ENCODE measurements around the gene NR6A1. TPM values are rescaled to one million over a fixed set of nuclear protein-coding genes. Genes with fewer than 3 reads are reported as not detected.

Gene NR6A1
- polyA plus RNA-seq, 3 donors: 1.00 to 1.5 (median 1.1) TPM

DNA sequence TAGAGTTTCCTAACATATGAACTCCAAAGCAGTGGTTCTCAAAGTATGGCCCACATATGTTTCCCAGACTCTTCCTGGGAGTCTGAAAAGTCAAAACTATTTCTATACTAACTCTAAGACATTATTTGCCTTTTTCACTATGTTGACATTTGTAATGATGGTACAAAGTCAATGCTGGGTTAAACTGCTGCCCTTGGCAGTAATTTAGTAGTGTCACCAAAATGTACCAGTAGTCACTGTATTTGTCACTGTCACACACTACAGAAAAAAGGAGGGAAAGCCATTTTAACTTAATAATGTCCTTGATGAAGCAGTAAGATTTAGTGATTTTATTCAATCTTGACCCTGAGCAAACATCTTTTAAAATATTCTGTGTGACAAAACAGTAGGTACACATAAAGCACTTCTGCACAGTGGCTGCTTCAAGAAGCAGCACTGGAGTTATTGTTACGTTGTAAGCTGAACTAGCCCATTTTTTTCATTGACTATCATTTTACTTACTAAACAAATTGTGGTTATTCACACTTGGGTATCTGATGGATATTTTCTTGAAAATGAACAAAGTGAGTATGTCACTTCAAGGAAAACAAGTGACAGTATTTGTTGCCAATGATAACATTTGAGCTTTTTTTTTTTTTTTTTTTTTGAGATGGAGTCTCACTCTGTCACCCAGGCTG is 90.3 kb downstream of the NR6A1 start:
- DNase-seq (ENCODE audit: extremely low read depth in 1 of 11, low read depth in 9 of 11, low spot score in 4 of 11): no peak

DNA sequence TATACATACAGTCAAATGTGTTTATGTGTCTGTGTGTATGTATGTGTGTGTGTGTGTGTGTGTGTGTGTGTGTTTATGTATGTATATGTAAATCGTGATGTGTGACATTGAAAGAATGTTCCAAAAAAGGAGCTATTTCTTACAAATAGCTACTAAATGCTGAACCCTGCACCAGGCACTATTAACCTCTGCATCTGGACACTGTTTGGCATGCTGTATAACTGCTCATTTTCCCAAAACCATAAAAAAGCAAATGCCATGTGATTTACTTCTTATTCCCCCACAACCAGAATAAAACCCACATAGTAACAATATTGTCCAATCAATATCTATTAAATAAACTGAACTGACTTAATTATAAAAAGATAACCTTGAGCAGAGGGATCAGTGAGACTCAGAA is 91.1 kb downstream of the NR6A1 start:
- no peak for DNase-seq (ENCODE audit: extremely low read depth in 1 of 11, low read depth in 9 of 11, low spot score in 4 of 11)

DNA sequence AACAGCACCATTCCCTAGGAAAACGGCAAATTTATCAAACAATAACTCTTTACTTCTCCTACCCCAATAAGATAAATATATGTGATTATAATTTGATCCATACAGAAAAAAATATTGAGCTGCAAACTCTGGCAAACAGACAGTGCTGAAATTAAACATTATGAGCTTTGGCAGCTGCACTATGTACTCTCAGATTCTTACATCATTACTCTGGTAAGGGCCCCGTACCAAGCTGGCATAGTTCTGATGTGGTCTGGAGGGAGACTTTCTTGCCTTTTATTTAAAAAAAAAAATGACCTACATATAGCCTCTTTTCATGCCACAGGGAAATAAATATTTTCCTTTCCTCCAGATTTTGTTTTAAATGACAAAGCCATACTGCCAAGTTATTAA is 95.0 kb downstream of the NR6A1 start:
- no peak for DNase-seq (ENCODE audit: extremely low read depth in 1 of 11, low read depth in 9 of 11, low spot score in 4 of 11)

DNA sequence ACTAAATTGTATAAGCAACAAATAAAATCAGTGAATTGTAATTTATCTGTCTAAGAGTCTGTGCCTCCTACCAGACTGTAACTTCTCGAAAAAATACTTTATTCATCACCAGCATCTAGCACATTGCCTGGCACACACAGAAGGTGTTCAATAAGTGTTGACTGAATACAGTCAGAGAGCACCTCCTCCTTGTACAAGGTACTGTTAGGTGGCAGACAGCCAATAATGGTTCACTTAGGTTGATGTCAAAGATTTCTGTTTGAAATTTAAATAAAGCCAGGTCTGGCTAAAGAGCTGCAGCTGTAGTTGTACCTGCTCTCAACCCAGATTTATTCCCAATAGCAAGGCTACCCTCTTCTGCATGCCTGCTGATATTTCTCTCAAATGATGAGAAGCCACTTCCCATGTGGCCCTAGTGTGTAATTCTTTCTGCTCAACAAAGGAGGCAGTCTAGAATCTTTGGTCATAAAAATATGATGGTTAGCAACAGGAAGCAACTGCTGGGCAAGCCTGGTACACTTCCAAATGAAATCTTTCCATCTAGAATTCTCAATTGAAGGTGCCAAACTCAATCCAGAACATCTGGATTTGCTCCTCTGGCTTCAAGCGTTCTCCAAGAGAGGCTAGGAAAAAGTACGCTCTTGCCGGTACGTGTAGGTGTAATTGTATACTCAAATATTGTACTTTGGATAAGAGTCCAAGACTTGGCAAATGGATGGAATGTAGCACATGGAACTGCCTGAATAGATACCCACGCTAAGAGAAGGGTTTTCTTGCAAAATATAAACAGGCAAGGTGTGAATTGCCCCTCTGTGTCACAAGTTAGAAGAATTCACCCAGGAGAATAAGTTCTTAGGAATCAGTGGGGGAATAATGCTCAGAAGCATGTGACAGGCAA is 95.6 kb downstream of the NR6A1 start:
- no peak for DNase-seq (ENCODE audit: extremely low read depth in 1 of 11, low read depth in 9 of 11, low spot score in 4 of 11)

DNA sequence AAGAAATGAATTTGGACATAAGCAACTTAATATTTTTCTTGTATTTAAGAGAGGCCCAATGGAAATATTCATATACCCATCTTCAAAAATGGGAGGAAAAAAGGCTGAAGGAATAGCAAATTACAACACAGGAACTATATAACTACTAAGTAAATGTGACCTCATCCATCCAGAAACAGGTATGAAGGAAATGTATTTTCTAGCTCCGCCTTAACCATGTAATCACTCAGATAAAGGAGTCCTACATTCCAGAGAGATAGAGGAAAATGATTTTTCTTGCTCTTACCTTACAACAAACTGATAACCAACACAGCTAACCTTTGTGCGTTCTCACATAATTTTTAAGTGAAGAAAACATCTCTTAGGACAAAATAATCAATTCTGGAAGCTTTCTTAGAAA is 96.5 kb downstream of the NR6A1 start:
- DNase-seq (ENCODE audit: extremely low read depth in 1 of 11, low read depth in 9 of 11, low spot score in 4 of 11): no peak

DNA sequence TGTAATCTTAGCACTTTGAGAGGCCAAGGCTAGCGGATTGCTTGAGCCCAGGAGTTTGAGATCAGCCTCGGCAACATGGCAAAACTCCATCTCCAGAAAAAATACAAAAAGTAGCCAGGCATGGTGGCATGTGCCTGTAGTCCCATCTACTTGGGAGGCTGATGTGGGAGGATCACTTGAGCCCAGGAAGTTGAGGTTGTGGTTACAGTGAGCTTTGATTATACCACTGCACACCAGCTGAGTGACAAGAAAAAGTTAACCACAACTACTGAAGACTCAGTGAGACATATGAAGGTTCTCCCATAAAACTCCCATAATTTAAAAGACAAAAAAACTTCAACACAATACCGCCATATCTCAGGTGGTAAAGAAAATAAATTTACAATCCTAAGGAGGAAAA is 98.0 kb downstream of the NR6A1 start:
- no peak for DNase-seq (ENCODE audit: extremely low read depth in 1 of 11, low read depth in 9 of 11, low spot score in 4 of 11)

DNA sequence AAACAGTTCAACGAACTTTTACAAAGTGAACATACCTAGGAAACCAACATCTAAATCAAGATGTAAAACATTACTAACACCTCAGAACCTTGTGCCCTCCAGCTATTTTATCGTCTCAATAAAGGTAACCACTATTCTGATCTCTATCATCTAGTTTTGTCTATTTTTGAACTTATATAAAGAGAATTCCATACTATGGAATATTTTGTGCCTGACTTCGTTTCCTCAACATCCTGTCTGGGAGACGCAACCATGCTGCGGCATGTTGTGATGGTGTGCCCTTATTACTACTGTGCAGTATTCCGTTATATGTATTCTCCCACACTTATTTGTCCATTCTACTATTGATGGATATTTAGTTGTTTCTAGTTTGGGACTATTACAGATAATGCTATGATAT is 99.2 kb downstream of the NR6A1 start:
- DNase-seq (ENCODE audit: extremely low read depth in 1 of 11, low read depth in 9 of 11, low spot score in 4 of 11): no peak

DNA sequence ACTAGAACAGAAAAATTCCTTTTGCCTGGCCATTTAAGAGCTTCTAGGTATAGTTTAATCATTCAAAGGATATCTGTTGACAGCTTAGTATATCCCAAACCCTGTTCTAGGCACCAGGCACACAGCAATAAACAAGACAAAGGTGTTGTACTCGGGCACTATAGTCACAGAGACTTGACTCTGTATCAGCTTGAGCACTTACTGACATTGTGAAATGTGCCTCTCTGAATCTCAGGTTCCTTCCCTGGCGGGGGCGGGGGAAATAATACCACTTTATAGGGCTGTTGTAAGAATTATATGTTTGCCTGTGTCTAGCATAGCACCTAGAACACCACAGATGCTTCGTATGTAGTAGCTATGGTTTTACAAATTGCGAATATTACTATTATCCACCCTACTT is 104.5 kb downstream of the NR6A1 start:
- no peak for DNase-seq (ENCODE audit: extremely low read depth in 1 of 11, low read depth in 9 of 11, low spot score in 4 of 11)

DNA sequence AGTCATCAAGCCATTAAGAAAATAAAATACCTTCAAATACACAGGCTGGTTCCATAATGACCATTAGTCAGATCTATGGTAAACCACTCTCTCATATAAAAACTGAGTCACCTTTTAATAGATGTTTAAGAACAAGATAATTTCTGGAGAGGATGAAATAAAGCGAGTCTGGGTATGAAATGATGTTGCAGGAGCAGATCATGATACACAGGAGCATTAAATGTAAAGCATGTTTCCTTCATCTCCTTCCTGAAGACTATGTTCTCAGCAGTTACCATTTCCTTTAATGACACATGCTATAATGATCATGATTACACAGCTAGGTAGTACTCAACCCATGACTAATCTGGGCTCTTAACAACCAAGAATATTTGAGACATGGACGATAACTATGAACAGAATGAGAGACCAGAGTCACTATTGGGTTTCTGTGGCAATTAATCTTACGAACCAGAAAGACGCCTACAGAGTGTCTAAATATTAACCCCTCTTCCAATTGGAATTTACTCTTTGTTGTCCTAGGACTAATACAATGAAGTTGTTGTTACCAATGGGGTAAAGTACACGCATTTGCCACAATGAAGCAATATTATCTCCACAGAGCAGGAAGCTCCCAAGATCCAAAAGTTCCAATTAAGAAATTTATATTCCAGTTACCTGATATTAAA is 105.6 kb downstream of the NR6A1 start:
- no peak for DNase-seq (ENCODE audit: extremely low read depth in 1 of 11, low read depth in 9 of 11, low spot score in 4 of 11)

DNA sequence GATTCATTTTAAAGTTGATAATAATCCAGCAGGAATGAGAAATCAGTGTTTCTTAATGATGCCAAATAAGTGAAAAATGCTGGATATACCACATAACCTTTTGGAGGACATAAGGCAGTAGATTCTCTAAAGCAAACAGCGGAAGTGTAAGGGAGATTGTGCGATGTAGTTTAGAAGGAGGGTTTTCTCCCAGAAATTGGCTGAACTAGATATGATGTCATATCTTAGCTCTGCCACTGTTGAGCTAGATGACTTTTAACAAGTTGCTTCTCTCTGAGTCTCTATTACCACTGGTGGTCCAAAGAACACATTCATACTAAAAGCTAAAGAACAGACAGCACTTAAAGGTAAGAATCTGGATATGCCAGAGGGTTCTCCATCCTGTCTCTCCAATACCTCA is 107.0 kb downstream of the NR6A1 start:
- DNase-seq (ENCODE audit: extremely low read depth in 1 of 11, low read depth in 9 of 11, low spot score in 4 of 11): no peak

DNA sequence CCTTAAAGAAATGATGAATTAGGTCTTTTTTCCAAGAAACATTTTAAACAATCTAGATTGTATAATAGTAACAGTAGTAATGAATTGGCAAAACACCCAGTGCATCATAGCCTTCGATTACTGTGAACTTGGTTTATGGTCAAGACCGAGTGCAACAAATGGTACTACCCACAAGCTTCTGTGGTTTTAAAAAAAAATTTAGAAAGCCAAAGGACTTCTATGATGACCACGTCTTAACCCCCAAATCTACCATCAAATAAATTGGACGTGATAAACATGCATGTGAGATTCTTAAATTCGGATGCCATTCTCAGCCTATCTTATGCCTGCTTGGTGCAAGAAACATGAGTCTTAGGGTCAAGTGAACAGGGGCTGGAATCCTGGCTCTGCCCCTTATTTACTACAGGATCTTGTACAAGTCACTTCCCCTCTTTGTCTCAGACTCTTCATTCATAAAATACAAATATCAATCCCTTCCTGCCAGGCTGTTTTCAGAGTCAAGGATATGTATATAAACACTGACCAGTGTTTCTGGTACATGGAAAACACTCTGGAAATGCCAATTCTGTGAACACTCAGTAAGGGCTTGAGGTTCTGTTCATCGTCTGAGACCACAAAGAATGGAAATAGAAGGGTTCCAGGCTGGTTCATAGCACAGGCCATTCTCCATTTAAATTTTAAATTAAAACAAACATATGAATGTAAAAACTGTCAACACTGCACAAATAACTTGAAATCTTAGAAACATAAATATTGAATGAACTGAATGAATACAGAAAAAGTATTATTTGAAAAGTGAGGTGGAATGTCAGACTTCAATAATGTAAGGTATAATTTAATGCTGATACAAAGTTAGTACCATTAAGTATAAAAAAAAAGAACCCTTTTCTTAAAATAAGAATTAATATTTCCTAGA is 107.8 kb downstream of the NR6A1 start:
- no peak for DNase-seq (ENCODE audit: extremely low read depth in 1 of 11, low read depth in 9 of 11, low spot score in 4 of 11)

DNA sequence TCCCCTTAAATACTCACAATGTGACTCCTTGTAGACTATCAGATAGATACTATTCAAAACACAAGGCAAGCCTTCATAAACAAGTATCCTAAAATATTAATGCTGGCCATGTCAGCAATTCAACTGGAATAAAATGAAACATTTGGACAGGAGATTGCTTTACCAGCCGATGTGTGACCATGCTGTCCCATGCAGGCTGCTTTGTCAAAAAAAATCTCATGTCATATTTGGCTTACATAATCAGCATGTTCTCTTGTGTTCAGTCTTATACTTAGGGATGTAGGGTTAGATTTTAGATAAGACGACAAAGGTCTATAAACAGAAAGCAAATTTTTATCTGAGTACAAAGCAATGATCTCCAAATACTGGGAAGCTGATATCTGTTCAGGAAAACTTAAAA is 108.5 kb downstream of the NR6A1 start:
- DNase-seq (ENCODE audit: extremely low read depth in 1 of 11, low read depth in 9 of 11, low spot score in 4 of 11): no peak

DNA sequence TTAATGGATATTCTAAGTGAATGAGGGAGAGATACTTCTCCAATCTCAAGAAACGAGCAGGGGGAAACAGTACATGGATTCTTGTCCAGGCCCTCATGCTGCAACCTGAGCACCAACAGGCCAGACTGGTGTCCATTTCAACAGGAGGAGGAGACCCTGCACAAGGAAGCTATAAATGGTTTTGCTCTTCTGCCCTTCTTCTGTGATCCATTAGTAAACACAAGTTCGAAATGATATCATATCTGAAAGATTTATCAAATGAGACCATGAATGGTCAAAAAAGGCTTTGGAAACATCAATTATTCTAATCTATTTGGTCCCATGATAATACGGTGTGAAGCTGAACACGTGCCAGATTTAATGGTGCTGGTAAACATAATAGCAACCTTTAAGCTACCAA is 109.8 kb downstream of the NR6A1 start:
- DNase-seq (ENCODE audit: extremely low read depth in 1 of 11, low read depth in 9 of 11, low spot score in 4 of 11): peak in 2 of 11 donors; percentile 5 to 13

DNA sequence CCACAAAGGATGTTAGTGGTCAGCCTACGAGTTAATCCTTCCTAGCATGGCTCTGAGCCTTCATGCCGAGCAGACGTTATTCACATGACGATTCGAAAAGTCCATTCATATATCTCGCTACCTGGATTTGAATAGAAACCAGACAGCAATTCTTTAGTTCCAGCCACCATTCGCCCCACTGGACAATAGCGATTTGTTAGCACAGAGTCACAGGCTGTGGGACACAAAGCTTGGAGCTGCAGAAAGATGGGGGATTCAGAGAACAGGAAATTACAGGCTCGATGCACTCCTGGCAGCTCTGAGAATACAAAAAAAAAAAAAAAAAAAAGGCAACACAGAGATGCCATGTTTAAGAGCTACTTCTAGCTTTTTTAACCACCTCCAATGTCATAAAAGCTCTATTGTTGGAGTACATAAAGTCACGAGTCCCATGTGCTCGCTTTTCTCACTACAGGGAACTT is 110.7 kb downstream of the NR6A1 start:
- peak; percentile 44 to 84 (median 68) for DNase-seq (ENCODE audit: extremely low read depth in 1 of 11, low read depth in 9 of 11, low spot score in 4 of 11)

DNA sequence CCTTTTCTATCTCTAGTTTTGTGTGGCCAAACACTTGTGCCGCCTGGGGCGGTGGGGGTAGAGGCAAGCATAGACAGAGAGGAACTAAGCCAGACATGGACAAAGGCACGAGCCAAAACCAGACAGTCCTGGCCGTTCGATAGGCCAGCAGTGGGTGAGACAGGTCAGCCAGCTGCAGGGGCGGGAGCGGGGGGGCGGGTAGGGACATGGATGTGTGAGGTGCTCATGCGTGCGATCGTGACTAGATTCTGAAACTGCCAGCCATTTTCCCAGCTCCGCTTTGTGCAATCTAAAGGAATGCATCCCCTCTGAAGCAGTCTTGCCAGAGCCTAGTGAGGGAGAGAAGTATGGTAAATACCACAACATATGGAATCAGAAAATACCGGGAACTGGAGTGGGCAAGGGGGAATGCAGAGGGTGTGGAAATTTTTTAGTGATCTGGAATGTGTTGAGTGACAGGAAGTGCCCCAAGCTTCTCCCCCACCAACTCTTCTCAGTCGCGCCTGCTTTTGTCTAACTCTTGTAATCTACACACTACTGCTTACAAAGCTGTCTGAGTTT is 111.9 kb downstream of the NR6A1 start:
- DNase-seq (ENCODE audit: extremely low read depth in 1 of 11, low read depth in 9 of 11, low spot score in 4 of 11): peak; percentile 70 to 89 (median 80)

DNA sequence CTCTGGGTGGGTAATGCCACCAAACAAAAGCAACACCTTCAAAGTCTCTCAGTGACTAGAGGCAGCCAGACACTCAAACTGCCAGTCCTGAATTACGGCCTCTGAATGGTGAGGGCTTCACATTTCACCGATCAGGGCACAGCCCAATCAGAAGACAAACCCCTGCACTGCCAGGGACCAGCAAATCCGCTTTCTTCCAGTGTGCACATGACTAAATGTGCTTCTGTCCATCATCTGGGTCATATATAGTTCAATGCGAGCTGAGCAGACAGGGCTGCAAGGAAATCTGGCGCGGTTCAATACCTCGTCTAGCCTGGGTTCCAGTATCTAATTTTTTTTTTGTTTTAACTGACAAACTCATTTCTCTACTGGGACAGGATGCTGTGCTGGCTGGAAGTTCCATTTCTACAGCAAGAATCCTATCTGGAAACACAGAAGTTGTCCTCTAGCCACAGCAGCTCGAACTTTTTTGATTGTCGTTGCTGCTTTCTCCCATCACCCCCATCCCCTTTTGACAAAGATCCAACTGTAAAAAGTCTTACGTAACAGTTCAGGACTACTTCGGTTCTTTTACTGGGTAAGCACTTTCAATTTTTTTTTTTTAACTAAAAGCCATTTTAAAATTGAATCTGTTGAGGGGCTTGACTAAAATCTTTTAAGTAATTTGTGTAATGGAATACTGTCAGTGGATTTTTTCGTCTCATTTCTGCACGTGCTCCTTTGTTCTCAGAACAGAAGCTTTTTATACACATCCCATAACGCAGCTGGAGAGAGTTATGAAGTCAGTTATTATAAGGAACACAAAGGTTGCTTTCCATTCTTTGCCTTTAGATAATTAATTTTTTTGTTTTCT is 112.7 kb downstream of the NR6A1 start:
- DNase-seq (ENCODE audit: extremely low read depth in 1 of 11, low read depth in 9 of 11, low spot score in 4 of 11): peak; percentile 85 to 96 (median 88)

DNA sequence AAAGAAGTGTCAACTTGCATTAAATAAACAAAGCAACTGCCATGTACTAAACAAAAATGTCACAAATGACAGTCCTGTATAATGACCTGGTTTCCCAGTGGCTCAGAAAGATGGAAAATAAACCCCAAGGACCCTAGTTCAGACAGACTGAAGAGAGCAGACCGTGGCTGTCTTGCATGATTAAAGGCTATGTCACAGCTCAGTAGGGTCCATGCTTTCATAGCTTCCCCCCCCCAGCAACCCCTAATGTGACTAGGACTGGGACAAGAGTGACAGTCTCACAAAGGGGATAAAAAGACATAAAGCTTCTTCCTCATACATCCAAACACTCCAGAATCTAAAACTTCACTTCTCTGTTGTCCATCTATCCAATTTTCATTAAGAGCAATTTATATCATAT is 113.6 kb downstream of the NR6A1 start:
- peak in 3 of 11 donors; percentile 13 to 24 (median 14) for DNase-seq (ENCODE audit: extremely low read depth in 1 of 11, low read depth in 9 of 11, low spot score in 4 of 11)

DNA sequence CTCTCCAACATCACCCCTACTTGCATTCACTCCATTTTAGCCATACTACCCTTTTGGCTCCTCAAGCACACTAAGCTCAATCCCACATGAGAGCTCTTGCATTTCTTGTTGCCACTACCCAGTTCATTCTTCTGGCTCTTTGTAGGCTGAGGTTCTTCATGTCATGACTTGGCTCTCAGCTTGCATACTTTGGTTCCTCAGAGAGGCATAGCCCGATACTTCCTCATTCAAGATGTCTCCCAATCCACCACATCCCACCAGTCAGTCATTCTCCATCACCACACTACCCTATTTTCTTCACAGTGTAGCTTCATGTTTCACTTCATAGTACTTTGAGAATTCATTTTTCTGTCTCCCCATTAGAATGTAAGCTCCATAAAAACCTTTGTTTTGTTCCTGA is 116.7 kb downstream of the NR6A1 start:
- DNase-seq (ENCODE audit: extremely low read depth in 1 of 11, low read depth in 9 of 11, low spot score in 4 of 11): no peak
